Keratinocyte (primary cell): ENCODE measurements around the gene APOL1.

Source experiments
- EZH2 ChIP-seq: IDR thresholded peaks from one replicate; pipeline ENCODE4 v1.6.1; 2012; ENCODE audit warnings: inconsistent platforms, mild to moderate bottlenecking, low read length, moderate library complexity
- TF ChIP-seq, protein P1 (sequence below), 3 experiments: IDR thresholded peaks in 1 of 3; conservative IDR thresholded peaks in 1 of 3; optimal IDR thresholded peaks in 1 of 3; 2 replicates in 2 of 3; 3 replicates in 1 of 3; pipeline versions ENCODE3 to v1.5.1; 2011; ENCODE audit warnings: low read length in 3 of 3, mild to moderate bottlenecking in 3 of 3, moderate library complexity in 2 of 3, control low read depth in 1 of 3, inconsistent platforms in 1 of 3; ENCODE audit not compliant: insufficient read depth in 2 of 3; ENCODE audit errors: extremely low read depth in 1 of 3

DNA sequence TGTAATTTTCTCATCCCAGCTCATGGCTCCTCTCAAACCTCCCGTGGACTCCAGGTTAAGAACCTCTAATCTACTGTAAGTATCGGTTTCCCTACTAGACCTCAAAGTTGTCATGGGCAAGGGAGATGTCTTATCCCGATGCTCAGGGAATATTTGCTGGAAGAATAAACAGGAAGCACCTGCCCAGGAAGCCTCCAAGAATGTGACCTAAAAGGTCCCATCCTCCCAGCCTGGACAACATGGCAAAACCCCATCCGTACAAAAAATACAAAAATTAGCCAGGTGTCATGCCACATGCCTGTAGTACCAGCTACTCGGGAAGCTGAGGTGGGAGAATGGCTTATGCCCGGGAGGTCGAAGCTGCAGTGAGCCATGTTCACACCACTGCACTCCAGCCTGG, 62.4 kb downstream of the APOL1 start:
- TF ChIP-seq EZH2: no peak
- TF ChIP-seq, protein P1, sequence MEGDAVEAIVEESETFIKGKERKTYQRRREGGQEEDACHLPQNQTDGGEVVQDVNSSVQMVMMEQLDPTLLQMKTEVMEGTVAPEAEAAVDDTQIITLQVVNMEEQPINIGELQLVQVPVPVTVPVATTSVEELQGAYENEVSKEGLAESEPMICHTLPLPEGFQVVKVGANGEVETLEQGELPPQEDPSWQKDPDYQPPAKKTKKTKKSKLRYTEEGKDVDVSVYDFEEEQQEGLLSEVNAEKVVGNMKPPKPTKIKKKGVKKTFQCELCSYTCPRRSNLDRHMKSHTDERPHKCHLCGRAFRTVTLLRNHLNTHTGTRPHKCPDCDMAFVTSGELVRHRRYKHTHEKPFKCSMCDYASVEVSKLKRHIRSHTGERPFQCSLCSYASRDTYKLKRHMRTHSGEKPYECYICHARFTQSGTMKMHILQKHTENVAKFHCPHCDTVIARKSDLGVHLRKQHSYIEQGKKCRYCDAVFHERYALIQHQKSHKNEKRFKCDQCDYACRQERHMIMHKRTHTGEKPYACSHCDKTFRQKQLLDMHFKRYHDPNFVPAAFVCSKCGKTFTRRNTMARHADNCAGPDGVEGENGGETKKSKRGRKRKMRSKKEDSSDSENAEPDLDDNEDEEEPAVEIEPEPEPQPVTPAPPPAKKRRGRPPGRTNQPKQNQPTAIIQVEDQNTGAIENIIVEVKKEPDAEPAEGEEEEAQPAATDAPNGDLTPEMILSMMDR (optimal IDR thresholded peaks at IDR 0.05 in 1 of 3, IDR thresholded peaks at IDR 0.05 in 1 of 3, conservative IDR thresholded peaks at IDR 0.05 in 1 of 3; ENCODE audit: extremely low read depth in 1 of 3, insufficient read depth in 2 of 3, low read length in 3 of 3): no peak
